Upper lobe of left lung (tissue), 6 donors: ENCODE results near the gene APMAP. TPM values are rescaled to one million over a fixed set of nuclear protein-coding genes. Genes with fewer than 3 reads are reported as not detected.
A peak's percentile ranks its signal among the peaks of the same experiment; 100 is the strongest.

Experiments used
- ATAC-seq, 2 donors: fragments of 200-7000 bp; cut with Tn5 transposase; one replicate each; pipeline ENCODE4 v1.9.1; 2022; ENCODE audit warnings: mild to moderate bottlenecking in 2 of 2, moderate library complexity in 2 of 2; ENCODE audit not compliant: low FRiP score in 2 of 2
- DNase-seq, 2 donors: peaks; one replicate each; pipeline ENCODE4 v3.0.0-alpha.2; 2019 to 2020
- H3K27ac ChIP-seq, 4 donors: fragments of 200-600 bp; sonication (generic); one replicate each; pipeline ENCODE4 v1.5.1; 2016 to 2019
- H3K27me3 ChIP-seq, 4 donors: fragments of 200-600 bp; sonication (generic); one replicate each; pipeline ENCODE4 v1.5.1; 2017 to 2019
- H3K36me3 ChIP-seq, 4 donors: fragments of 200-600 bp; sonication (generic); one replicate each; pipeline ENCODE4 v1.5.1; 2016 to 2019
- H3K4me1 ChIP-seq, 4 donors: fragments of 200-600 bp; sonication (generic); one replicate each; pipeline ENCODE4 v1.5.1; 2018 to 2019
- H3K4me3 ChIP-seq, 4 donors: fragments of 200-600 bp; sonication (generic); one replicate each; pipeline ENCODE4 v1.5.1; 2017 to 2019; ENCODE audit warnings: mild to moderate bottlenecking in 2 of 4, moderate library complexity in 1 of 4
- H3K9me3 ChIP-seq, 4 donors: fragments of 200-600 bp; sonication (generic); one replicate each; pipeline ENCODE4 v1.5.1; 2018 to 2019
- EP300 ChIP-seq, 4 donors: sonication (generic); formaldehyde crosslinking; IDR thresholded peaks; one replicate each; pipeline ENCODE4 v1.5.1; 2017; ENCODE audit warnings: antibody characterized with exemption in 4 of 4, control low read depth in 2 of 4
- POLR2A ChIP-seq, 4 donors: fragments of 450-650 bp; IDR thresholded peaks; one replicate each; pipeline ENCODE4 v1.5.1; 2016 to 2017; ENCODE audit warnings: antibody characterized with exemption in 4 of 4, mild to moderate bottlenecking in 2 of 4
- POLR2AphosphoS5 ChIP-seq, 2 donors: sonication (generic); formaldehyde crosslinking; IDR thresholded peaks; one replicate each; pipeline ENCODE4 v1.5.1; 2017; ENCODE audit warnings: antibody characterized with exemption in 2 of 2
- WGBS, 2 donors: methylation state at CpG; one replicate each; pipeline ENCODE4 v1.1.5; 2017 to 2018; 5-methylcytosine and 5-hydroxymethylcytosine counted together
- total RNA-seq, 6 donors: library from RNA; depleted of rRNA in 4 of 6; stranded (reverse); fragments of >200 nt in 4 of 6; gene quantifications; one replicate each; pipeline versions ENCODE4 v1.1.0 to v1.2.1, GENCODE V29; 2016 to 2021
- TF ChIP-seq, protein P1 (sequence below), 6 experiments: fragments of 450-650 bp in 4 of 6; fragments of 200-600 bp in 2 of 6; sonication (generic) in 2 of 6; IDR thresholded peaks; one replicate each; pipeline ENCODE4 v1.5.1; 2016 to 2019; ENCODE audit warnings: antibody characterized with exemption in 6 of 6
- donor health status: DM: no; HTN: no; CAD: no; lungs with moderate emphysema.
- donor health status: DM: no; HTN: yes; CAD: no; lungs with severe emphysema.

Gene APMAP
- total RNA-seq, 6 donors from 2014 or later, result 31.4 to 80.1 (median 55.5) TPM

GRCh38 chr20:24993337-24994185 is 1.0 kb upstream of the APMAP start:
- peak overlapping the region in 3 of 4 donors; percentile 65 to 89 (median 77) for H3K4me3 ChIP-seq
- no peaks in the 10 kb centered on the region for H3K27me3 ChIP-seq
- H3K36me3 ChIP-seq, result no peaks in the 10 kb centered on the region
- no peak for TF ChIP-seq EP300 (IDR thresholded peaks at IDR 0.05)
- TF ChIP-seq, protein P1, sequence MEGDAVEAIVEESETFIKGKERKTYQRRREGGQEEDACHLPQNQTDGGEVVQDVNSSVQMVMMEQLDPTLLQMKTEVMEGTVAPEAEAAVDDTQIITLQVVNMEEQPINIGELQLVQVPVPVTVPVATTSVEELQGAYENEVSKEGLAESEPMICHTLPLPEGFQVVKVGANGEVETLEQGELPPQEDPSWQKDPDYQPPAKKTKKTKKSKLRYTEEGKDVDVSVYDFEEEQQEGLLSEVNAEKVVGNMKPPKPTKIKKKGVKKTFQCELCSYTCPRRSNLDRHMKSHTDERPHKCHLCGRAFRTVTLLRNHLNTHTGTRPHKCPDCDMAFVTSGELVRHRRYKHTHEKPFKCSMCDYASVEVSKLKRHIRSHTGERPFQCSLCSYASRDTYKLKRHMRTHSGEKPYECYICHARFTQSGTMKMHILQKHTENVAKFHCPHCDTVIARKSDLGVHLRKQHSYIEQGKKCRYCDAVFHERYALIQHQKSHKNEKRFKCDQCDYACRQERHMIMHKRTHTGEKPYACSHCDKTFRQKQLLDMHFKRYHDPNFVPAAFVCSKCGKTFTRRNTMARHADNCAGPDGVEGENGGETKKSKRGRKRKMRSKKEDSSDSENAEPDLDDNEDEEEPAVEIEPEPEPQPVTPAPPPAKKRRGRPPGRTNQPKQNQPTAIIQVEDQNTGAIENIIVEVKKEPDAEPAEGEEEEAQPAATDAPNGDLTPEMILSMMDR (IDR thresholded peaks at IDR 0.05), result peak in 4 of 6 experiments; percentile 27 to 35 (median 34)
- no peak for TF ChIP-seq POLR2AphosphoS5 (IDR thresholded peaks at IDR 0.05)
- no peak for TF ChIP-seq POLR2A (IDR thresholded peaks at IDR 0.05)
- 29 to 42% methylated on average over 9 of the region's 9 CpGs for WGBS, 2 donors
- H3K4me1 ChIP-seq, result peaks cover 25 to 37% (median 33%) of the 10 kb centered on the region in 4 donors
- peak in 1 of 2 donors; percentile 37 for ATAC-seq
- DNase-seq, result peak in 1 of 2 donors; percentile 16
- peak overlapping the region; percentile 93 to 95 (median 94) for H3K27ac ChIP-seq
- H3K9me3 ChIP-seq, result no peaks in the 10 kb centered on the region

DNA sequence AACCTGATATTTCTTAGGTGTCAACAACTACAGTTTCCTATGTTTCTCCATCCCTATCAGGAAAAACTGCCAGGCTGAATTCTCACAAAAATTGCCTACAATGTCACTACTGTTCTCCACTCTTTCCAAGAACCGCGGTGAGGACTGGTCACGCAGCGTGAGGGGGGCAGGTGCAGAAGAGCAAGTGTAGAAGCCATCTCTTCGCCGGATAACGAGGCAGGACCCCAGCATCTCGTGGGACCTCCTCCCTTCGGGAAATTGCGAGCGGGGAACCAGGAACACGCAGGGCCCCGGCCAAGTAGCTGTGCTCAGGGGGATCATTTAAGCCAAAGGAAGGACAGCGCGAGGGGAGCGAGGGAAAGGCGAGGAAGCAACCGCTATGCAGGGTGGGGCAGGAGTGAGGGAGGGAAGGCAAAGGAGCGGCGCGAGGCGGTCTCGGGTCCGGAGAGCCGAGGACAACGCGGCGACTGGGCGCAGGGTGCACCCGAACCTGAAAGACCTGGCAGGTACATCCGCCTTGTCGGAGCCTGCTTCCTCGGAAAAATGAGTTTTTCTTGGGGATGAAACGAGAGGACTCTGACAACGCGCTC is 559 bp downstream of the APMAP start:
- no peaks in the 10 kb centered on the region for H3K36me3 ChIP-seq
- H3K4me3 ChIP-seq, result peak overlapping the region; percentile 65 to 89 (median 78)
- H3K27me3 ChIP-seq, result no peaks in the 10 kb centered on the region
- peak; percentile 38 to 44 for ATAC-seq
- DNase-seq, result peak in 1 of 2 donors; percentile 31
- TF ChIP-seq POLR2A (IDR thresholded peaks at IDR 0.05) (no peak), EP300 (IDR thresholded peaks at IDR 0.05) (no peak), POLR2AphosphoS5 (IDR thresholded peaks at IDR 0.05) (no peak)
- TF ChIP-seq, protein P1 (IDR thresholded peaks at IDR 0.05), result no peak
- H3K4me1 ChIP-seq, result peaks cover 30 to 46% (median 34%) of the 10 kb centered on the region in 4 donors
- H3K27ac ChIP-seq, result peak overlapping the region; percentile 93 to 95 (median 94)
- no peaks in the 10 kb centered on the region for H3K9me3 ChIP-seq
- 0 to 1% methylated on average over 30 to 36 of the region's 36 CpGs for WGBS, 2 donors

- H3K27me3 ChIP-seq, result no peaks in the 10 kb centered on the region
- peak overlapping the region in 1 of 4 donors; percentile 95 for H3K27ac ChIP-seq
- ATAC-seq (no peak), DNase-seq (peak in 1 of 2 donors; percentile 20)
- H3K9me3 ChIP-seq, result no peaks in the 10 kb centered on the region
- 80 to 88% methylated on average over 2 of the region's 2 CpGs for WGBS, 2 donors
- TF ChIP-seq POLR2A (IDR thresholded peaks at IDR 0.05) (no peak), EP300 (IDR thresholded peaks at IDR 0.05) (no peak), POLR2AphosphoS5 (IDR thresholded peaks at IDR 0.05) (no peak)
- TF ChIP-seq, protein P1 (IDR thresholded peaks at IDR 0.05), result no peak
- peak overlapping the region in 2 of 4 donors; percentile 65 to 77 for H3K4me3 ChIP-seq
- no peaks in the 10 kb centered on the region for H3K36me3 ChIP-seq
- peaks cover 31 to 58% (median 34%) of the 10 kb centered on the region in 4 donors for H3K4me1 ChIP-seq
Measured at GRCh38 chr20:24990810-24991252, 1.7 kb downstream of the APMAP start.

DNA sequence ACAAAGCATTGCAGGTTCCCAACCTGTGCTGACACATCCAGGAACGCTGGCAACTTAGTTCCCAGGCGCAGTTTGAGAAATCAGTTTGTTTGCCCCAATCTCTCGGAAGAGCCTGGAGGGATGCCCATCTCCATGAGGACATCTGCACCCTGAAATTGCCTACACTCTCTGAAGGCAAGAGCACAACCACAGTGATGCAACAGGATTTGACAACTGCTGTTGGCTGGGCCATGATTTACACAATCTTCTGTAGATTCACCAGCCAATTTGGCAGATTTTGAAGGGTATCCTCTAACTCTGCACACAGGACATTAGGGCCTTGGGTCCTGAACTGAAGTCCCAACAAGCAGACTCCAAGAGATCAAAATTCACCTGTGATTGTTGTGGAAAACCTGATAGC is 3.4 kb downstream of the APMAP start:
- Histone ChIP-seq H3K36me3 (no peaks in the 10 kb centered on the region), H3K4me1 (peaks cover 31 to 63% (median 35%) of the 10 kb centered on the region in 4 donors), H3K9me3 (no peaks in the 10 kb centered on the region), H3K27ac (peak overlapping the region in 2 of 4 donors; percentile 43 to 67), H3K4me3 (no peak overlapping the region), H3K27me3 (no peaks in the 10 kb centered on the region)
- TF ChIP-seq EP300 (IDR thresholded peaks at IDR 0.05) (no peak), POLR2A (IDR thresholded peaks at IDR 0.05) (no peak), POLR2AphosphoS5 (IDR thresholded peaks at IDR 0.05) (no peak)
- TF ChIP-seq, protein P1 (IDR thresholded peaks at IDR 0.05), result no peak
- WGBS, 2 donors, result 71% methylated on average over 3 of the region's 3 CpGs
- peak in 1 of 2 donors; percentile 21 for DNase-seq
- ATAC-seq, result no peak
